ENCODE data around the gene SLC2A5.
"Not testable (repeated sequence)": the region's sequence is repeated elsewhere in the genome, so short reads cannot be mapped to it uniquely, and the experiment has no call there.

Gene SLC2A5, protein sequence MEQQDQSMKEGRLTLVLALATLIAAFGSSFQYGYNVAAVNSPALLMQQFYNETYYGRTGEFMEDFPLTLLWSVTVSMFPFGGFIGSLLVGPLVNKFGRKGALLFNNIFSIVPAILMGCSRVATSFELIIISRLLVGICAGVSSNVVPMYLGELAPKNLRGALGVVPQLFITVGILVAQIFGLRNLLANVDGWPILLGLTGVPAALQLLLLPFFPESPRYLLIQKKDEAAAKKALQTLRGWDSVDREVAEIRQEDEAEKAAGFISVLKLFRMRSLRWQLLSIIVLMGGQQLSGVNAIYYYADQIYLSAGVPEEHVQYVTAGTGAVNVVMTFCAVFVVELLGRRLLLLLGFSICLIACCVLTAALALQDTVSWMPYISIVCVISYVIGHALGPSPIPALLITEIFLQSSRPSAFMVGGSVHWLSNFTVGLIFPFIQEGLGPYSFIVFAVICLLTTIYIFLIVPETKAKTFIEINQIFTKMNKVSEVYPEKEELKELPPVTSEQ

DNA sequence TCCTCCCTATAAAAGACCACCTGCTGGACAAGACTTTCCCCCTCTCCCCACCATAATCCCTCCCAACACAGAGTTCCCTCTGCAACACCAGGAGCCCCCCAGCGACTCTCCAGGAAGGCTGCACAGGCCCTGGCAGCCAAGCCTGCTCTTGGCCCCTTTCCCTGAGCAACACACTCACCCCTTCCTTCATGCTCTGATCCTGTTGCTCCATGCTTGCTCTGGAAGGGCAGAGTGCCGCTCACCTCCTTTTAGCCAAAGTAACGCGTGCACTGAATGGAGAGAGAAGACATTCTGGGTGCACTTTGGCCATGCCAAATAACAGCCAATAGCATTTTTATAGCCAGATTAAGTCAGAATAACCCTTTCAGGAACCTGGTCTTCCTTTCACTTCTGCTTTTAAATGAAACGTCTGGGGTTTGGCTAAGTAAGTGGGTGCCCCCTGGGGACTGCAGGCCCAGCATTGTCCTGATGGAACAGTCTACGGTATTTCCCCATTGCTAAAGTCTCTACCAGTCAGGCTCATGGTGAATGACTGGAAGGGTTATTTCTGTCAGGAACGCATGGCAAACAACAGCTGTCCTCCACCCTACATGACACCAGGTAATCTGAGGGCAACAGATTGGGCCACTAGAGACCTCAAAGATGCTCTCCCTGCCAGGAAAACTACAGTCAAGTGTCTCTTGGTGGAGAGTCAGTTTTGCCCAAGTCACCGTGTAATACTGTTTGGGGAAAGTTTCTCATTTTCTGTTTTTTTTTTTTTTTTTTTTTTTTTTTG lies at the start of gene SLC2A5:
TSS of gene SLC2A5 (minus strand) at position 310 of the 775 bp plus-strand sequence. CDS start at position 211, 99 bp downstream.
- DNase-seq (ENCODE audit: low read depth in 2 of 2): no peak

DNA sequence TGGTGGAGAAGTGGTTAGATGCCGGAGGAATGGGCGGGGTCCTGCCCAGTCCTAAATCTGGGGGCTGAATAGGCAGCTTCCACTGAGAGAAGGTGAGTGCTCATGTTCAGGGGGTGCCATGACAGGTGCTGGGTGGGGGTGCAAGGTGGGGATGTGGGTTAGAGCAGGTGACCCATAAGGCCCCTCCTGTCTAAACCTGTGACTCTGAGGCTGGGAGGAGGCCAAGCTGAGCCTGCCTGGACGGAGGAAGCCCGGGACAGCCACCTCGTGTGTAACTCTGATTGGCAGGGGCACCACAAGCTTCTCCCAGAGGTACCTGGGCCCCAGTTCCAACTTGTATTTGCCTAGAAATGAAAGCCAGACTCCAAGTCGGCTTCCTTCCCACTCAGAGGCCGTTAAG lies 48.8 kb upstream of the SLC2A5 start:
- no peak for DNase-seq (ENCODE audit: low read depth in 2 of 2)

DNA sequence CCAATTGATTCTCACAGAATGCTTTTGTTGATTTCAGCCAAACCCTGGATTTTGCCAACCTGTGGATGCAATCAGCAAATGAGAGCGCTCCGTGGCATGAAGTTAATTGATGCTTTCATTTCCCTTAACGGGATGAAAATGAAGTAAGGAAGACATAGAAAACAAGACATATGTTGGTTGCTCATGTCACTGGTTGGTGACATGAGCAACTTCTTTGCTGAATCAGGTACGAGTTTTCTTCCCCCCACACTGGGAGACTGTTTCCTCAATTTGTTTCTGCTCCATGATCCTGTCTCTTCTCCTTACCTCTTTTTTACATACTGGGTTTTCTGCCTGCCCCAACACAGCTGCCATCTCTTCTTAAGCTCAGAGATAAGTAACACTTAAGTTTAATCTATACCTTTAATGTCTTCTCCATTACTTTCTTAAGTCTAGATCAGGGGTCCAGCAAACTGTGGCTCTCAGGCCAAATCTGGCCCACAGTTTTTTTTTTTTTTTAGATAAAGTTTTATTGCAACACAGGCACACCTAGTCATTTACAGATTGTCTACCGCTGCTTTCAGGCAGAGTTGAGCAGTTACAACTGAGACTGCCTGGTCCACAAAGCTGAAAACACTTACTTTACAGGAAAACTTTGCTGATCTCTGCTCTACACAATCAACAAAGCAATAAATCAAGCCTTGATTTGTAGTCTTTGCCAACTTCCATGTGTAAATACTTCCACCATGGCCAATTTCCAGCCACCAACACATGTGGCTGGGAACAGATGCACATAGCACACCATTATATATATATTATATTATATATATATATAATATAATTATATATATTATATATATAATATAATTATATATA lies 46.1 kb upstream of the SLC2A5 start:
- DNase-seq (ENCODE audit: low read depth in 2 of 2): no peak

DNA sequence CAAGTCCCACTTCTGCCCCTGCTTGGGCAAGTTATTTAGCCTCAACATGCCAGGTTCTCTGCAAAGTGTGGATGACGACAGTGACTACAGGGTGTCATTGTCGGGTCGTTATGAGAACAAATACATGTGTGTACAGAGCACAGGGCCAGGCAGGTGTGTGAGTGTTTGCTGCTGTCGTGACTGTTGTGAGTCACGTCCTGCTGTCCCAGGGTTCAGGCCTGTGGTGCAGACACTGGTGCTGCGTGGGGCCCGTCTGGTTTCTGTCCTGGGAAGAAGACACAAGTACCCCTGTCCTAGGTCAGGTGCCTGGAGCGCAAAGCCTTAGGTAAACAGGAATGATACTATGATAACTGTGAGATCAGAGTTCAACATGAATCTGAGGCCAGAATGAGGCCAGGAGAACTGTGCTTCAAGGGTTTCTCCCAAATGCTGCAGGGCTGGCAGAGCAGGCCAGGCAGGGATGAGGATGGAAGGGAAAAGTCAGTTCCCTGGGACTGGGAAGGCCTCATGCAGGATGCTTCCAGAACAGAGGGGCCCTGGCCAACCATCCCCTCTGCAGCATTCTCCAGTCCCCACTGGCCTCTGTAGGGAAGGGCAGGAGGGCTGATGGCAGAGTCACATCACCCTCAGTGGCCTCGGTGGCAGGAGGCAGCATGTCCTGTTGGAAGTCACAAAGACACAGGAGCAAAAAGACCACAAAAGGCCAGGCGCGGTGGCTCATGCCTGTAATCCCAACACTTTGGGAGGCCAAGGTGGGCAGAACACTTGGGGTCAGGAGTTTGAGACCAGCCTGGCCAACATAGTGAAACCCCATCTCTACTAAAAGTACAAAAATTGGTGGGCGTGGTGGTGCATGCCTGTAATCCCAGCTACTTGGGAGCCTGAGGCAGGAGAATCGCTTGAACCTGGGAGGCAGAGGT lies 43.8 kb upstream of the SLC2A5 start:
- DNase-seq (ENCODE audit: low read depth in 2 of 2): no peak

DNA sequence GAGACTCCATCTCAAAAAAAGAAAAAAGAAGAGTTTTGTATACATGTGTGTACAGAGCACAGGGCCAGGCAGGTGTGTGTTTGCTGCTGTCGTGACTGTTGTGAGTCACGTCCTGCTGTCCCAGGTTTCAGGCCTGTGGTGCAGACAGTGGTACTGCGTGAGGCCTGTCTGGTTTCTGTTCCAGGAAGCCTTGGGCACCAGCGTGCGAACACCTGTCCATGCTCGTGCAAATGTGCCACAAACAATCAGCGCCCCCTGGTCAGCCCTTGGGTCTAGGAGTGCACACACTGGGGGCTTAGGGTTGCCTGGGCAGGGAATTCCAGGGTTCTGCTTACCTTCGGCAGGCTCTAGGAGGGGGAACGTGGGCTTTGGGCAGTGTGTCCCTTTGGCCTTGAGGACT lies 42.5 kb upstream of the SLC2A5 start:
- no peak for DNase-seq (ENCODE audit: low read depth in 2 of 2)

DNA sequence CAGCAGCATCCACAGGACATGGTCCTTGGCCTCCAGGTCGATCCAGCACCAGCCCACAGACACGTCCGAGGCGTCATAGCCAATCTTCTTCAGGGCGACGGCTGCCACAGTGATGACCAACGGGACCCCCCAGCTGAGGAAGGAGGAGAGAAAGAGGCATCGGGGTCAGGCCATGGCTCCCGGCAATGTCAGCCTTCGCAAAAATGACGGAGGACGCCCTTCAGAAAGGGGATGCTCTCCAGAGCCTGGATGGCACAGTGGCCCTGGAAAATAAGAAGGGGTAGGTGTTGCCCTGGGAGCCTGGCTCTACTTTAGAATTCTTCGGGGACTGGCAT lies 41.9 kb upstream of the SLC2A5 start:
- DNase-seq (ENCODE audit: low read depth in 2 of 2): no peak

DNA sequence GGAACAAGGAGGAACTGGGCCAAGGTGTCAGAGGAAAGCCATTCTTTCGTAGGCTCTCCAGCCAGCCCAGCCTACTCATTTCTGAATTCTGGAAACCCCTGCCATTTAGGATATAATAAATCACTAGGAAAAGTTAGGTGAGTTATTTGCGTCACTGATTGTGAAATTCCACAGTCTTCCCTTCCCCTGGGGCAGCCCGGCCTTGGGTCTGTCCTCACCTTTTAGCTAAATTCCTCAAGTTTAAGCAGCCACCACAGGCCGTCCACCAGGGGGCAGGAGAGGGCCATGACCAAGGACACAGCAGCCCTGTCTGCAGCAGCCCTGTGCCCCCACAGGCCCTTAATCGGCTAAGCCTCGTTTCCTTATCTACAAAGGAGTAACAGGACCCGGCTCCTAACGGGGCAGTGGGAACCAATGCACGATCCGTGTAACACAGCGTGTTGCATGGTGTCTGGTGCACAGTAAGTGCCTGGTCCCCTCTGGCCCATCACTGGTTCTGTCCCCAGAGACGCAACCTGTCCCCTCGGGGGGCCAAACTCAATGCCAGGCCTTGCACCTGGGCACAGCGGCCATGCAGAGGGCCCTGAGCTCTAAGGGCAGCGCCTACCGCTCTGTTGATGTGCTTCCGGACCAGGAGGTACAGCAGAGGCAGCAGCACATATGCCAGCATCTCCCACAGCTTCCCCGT lies 41.4 kb upstream of the SLC2A5 start:
- peak; percentile 59 to 71 for DNase-seq (ENCODE audit: low read depth in 2 of 2)

DNA sequence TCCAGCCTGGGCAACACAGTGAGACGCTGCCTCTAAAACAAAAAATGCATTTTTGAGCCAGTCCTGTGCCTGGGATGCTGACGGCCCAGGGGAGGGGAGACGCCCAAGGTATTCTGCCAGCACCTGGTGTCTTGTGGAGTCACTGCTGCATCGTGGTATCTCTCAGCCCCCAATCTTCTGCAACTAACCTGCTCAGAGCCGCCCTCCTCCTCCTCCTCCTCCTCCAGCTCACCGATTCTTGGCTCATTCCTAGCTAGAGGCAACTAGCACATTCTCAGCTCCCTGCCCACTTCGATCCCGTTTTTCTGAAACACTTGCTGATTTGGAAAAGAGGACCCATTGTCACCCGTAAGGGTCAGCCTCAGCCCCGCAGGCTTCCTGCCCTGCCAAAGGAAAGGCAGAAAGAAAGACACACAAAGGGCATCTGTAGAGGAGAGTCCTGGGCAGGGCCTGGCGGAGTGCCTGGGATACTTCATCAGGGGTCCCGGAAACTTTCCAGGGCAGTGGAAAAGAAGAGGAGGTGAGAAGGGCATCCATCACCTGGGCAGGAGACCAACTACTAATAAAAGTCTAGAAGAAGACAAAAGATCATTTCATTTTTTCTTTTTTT lies 38.7 kb upstream of the SLC2A5 start:
- no peak for DNase-seq (ENCODE audit: low read depth in 2 of 2)

DNA sequence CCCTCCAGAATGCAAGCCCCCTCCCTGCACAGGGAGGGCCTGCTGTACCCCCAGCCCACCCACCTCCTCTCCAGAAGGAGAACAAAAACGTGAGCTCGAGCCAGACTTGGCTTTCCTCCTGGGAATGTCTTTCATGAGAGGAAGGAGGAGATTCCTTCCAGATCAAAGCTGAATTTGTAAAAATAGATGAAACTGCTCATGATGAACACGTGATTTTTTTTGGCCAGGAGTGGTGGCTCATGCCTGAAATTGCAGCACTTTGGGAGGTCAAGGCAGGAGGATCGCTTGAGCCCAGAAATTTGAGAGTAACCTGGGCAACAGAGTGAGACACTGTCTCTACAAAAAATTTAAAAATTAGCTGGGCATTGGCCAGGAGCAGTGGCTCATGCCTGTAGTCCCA lies 37.7 kb upstream of the SLC2A5 start:
- no peak for DNase-seq (ENCODE audit: low read depth in 2 of 2)

DNA sequence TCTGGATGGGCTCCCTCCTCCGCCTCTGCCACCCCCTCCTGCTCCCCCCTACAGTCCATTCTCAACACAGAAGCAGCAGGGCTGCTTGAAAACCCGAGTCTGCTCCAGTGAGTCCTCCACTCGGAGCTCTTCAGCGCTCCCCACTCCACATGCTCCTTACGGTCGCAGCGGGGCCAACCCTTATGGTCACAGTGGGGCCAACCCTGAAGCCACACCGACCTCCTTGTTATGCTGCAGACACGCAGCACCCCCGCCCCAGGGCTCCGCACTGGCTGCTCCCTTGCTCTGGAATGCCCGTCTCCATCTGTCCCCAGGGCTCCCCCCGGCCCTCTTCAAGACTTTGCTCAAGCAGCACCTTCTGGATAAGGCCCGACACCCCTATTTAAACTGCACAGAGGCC lies 36.9 kb upstream of the SLC2A5 start:
- no peak for DNase-seq (ENCODE audit: low read depth in 2 of 2)

DNA sequence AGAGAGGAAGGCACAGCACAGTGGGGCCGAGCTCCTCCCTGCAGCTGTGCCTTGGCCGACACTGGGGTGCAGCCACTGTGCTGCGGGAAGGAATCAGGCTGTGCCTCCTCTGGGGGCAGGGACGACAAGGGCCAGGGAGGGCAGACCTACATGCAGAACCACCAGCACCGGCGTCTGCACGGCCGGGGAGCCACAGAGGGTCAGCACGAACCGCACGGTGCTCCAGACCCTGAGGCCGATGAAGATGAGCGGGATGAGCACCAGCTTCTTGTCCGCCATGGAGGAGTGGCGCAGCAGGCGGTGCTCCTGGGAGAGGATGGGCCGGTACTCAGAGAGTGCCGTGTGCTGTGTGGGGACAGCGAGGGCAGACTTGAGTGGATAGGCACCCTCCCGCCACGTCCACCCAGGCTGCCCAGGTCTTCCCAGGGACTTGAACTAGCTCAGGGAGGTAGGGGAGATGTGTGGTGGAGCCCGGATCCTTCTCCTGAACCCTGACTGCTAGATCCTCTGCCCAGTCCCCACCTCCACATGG lies 36.0 kb upstream of the SLC2A5 start:
- no peak for DNase-seq (ENCODE audit: low read depth in 2 of 2)

DNA sequence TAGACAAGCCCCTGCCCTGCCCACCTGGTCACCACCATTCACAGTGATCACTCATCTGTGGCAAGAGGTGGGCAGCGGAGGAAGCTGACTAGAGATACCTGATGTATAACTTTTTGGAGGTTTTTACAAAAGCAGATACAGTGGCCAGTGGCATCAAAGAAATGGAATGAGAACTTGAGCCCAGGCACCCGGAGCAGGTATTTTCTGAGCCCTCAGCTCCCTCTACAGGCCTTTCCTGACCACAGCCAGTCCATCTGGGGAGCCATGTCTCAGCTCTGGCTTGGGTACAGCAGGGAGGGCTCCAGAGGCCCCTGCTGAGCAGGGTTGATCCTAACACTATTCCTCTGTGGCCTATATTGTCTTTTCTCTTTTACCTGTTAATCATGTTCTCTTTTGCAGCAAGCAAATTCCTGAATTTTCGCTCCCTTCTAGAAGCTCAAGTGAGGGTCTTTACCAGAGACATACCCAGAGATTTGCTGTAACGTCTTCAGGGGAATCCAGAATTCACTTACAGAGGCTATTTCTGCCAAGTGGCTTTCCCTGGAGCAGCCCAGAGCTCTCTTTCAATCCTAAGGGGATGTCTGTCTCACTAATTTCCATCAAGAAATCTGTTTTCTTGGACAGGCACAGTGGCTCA lies 32.2 kb upstream of the SLC2A5 start:
- DNase-seq (ENCODE audit: low read depth in 2 of 2): no peak

DNA sequence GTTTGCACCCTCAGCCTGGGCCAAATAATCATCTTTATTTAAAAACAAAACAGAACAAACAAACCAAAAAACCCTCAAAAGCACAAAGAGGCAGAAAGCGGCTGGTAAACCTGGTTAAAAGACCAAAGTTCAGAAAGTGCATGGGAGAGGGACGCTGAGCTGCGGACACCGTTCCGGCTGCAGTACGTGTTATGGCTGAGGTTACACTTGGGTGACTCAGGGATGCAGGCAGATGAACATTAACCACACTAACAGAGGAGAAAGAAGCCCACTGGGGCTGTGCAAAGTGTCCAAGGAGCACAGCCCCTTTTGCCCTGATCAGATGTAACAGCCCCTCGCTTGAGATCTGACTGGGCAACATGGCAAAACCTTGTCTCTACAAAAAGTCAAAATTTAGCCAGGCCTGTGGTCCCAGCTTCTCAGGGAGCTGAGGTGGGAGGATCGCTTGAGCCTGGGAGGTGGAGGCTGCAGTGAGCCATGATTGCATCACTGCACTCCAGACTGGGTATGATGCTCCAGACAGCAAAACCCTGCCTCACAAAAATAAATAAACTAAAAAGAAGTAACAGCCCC lies 31.1 kb upstream of the SLC2A5 start:
- DNase-seq (ENCODE audit: low read depth in 2 of 2): no peak

DNA sequence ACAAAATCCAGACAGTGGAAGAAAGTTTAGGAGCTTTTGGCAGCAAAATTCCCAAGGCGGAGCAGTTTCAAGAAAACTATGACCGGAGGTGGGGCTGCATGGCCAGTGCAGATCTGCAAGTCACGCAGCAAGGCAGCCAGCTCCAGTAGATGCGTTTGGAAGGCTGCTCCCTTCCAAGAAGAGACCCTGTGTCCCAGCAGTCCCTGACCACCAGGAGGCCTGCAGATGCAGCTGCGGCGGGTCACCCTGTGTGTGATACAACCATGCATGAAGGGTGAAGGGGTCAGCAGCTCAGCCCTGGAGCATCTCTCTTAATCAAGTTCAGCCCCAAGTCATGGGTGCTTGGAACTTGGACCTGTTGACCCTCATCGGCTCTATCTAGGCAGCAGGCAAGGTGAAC lies 30.1 kb upstream of the SLC2A5 start:
- no peak for DNase-seq (ENCODE audit: low read depth in 2 of 2)

DNA sequence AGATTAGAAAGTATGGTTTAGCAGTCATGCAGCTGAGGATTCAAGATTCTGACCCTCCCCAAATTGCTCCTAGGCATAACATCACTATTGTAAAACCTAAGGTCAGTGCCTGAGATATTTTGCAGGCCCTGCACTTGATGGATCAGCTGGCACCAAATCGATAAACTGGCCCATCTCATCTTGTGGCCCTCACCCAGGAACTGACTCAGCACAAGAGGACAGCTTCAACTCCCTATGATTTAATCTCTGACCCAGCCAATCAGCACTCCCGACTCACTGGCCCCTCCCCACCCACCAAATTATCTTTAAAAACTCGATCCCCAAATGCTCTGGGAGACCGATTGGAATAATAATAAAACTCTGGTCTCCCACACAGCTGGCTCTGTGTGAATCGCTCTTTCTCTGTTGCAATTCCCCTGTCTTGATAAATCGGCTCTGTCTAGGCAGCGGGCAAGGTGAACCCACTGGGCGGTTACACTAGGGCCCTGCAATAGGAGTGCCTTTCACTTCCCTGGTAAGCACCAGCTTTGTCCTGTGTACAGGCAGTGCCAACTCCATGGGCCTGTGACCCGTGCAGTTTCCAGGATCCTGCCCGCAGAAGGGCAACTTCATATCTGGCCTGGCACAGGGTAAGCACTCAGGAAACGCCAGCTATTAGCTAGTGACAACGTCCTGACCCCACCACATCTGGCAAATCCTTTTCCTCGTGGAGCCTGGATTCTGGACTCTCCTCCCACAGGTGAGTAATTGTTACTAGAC lies 28.7 kb upstream of the SLC2A5 start:
- no peak for DNase-seq (ENCODE audit: low read depth in 2 of 2)

DNA sequence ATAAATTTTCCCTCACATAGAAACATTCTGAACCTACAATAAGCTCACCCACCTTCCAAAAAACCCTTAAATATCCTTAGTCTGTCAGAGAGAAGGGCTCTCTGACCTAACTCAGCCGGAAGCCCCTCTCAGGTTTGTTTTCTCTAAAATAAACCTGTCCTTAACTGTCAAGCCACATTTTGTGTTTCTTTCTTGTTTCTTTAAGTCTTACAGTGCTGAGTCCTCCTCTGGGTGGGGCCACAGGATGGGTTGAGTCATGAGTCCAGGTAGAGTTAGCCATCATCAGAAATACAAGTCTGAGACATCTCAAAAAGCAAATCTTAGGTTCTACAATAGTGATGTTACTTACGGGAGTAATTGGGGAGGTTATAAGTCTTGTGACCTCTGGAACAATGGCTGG lies 26.4 kb upstream of the SLC2A5 start:
- no peak for DNase-seq (ENCODE audit: low read depth in 2 of 2)

DNA sequence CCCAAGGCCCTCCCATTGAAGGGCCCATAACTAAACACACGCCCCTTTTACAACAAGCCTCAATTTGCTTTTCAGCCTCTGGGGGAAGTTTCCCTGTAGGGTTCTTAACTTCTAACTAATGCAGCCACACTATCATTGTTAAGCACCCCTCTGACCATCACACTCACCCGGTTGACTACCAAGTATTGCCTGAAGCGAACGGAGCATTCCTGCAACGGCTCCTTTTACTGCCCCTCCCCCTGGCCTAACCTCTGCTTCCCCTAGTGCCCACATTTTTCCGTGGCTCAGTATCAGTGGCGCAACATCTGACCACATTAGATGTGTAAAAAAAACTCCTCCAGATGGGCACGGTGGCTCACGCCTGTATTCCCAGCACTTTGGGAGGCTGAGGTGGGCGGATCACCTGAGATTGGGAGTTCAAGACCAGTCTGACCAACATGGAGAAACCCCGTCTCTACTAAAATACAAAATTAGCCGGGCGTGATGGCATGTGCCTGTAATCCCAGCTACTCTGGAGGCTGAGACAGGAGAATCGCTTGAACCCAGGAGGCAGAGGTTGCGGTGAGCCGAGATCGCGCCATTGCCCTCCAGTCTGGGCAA lies 24.7 kb upstream of the SLC2A5 start:
- not testable (repeated sequence) for DNase-seq (ENCODE audit: low read depth in 2 of 2)

DNA sequence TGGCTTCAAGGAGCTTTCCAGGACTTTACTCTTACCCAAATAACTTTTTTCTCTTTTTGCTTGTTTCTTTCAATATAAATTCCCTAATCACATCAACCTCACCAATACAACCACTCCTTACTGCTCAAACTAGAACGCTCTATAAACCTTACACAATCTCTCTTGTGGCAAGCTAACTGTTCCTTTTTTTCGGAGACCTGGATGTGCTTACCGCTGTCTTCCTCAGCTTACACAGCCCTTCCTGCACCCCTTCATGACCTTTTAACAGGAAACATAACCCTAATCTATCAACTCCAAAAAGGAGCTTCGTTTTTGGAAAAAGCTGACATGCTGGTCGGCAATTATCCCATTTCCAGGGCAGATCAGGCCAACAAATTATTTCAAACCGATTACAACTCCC lies 24.1 kb upstream of the SLC2A5 start:
- DNase-seq (ENCODE audit: low read depth in 2 of 2): no peak
